OCI-LY7 (cell line): ENCODE data around the gene NAMPT.

Experiments used
- CTCF ChIP-seq: fragments of 200-600 bp; sonication (generic); conservative IDR thresholded peaks from 2 replicates; pipeline ENCODE4 v1.5.1; 2014; ENCODE audit warnings: mild to moderate bottlenecking, antibody characterized with exemption, low read length, moderate library complexity, mixed read lengths
- EZH2phosphoT487 ChIP-seq: fragments of 200-600 bp; sonication (generic); IDR thresholded peaks from 2 replicates; pipeline ENCODE4 v1.6.1; 2018; ENCODE audit warnings: low read depth, borderline replicate concordance, mild to moderate bottlenecking, mixed run types, antibody characterized with exemption, low read length, moderate library complexity, mixed read lengths

GRCh38 chr7:106246902-106247711 is 37.7 kb downstream of the NAMPT start:
- TF ChIP-seq CTCF (no peak), EZH2phosphoT487 (no peak)
